GM21717 (cell line): ENCODE results near the gene PSMD14.

Source experiments
- ATAC-seq: cut with Tn5 transposase; IDR thresholded peaks from one replicate; pipeline ENCODE4 v1.9.1; 2021; ENCODE audit warnings: mild to moderate bottlenecking, moderate library complexity; ENCODE audit not compliant: unreplicated experiment

The PSMD14 gene

DNA sequence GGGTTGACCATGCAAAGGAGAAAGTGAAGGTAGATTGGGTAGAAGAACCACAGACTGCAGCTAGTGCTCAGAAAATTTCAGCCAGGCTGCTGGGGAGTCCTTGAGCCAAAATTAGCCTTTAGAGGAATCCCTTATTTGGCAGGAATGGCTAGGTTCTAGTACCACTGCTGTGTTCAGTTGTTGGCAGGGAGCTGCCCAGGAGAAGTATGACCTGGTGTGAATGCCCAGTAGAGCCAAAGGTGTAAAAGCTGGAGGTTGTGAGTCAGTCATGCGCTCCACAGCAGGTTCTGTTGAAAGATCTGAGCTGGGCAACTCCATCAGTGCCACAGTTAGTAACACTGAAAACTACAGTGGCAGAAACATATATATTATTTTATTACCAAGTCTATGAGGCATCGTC is 71.5 kb downstream of the PSMD14 start:
- no peak for ATAC-seq

DNA sequence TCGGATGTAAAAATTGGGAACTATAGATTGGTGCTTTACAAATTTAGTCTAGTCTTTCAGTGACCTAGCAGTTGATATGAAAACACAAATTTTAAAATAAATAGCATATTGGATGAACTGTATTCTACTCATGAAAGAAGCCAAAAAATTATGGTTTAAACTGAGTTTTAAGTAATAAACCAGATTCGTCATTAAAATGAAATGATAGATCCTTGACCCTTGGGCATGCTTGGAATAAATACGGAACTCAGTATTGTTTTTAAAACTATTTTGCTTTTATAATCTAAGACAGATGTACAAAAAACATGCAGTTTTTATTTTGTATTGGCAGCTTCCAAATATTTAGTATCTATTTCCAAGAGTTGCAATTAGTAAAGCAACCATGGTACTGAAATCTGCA is 73.3 kb downstream of the PSMD14 start:
- ATAC-seq: no peak

DNA sequence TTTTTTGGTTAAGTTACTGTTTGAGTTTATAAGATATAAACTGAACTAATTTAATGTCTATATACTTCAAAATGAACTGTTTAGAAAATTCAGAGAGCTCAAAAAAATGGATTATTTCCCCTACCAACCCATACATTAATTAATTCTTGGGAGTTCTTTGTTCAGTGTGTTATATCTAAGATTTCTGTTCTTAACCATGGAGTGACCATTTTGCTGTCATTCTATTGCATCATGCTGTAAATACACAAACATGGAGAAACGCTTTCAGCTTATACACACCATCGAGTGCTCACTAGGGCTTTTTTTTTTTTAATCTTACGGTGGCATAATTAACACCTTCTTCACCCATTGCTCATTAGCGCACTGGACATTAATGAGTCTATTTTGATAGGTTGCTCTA is 74.5 kb downstream of the PSMD14 start:
- ATAC-seq: no peak

DNA sequence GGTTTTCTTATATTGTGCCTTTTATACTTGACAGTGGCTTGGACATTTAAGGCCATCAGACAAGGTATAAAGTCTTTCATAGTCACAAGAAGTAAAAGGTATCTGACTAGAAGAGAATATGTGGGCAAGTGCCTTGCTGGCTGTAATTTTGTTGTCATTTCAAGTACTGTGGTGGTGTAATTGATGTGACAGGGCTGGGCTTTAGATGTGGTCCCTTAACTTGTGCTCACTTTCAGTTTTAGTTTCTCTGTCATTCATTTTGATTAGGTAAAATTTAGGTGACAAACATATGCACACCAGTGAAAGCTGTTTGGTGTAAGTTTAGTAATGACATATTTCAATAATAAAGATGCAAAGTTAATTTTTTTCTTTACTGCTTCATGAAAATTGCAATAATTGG is 76.6 kb downstream of the PSMD14 start:
- peak; percentile 92 for ATAC-seq

DNA sequence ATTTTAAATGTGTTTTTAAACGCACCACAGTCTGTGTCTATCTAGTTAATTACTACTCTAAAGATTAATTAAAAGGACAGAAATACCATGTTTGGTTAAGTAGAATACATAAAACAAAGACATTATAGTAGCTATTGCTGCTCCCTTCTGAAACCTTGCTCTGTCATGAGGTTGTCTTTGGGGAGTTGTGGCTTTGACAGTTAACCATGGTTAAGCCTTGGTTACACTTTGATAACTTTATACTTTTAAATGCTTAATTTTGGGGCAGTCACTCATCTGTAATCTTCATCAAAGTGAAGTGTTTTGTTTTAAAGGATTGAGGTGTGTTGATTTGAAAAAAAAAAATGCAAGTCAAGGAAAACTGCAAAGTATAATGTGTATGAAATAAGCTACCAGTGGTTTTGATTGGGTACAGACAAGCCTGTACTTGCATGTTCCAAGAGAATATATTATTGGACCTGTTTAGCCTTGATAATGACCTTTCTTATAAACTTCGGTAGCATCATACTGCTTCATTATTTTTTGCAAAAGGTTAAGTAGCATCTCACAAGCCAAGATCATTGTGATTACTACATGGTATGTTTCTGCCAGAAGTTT is 78.1 kb downstream of the PSMD14 start:
- peak; percentile 47 for ATAC-seq

DNA sequence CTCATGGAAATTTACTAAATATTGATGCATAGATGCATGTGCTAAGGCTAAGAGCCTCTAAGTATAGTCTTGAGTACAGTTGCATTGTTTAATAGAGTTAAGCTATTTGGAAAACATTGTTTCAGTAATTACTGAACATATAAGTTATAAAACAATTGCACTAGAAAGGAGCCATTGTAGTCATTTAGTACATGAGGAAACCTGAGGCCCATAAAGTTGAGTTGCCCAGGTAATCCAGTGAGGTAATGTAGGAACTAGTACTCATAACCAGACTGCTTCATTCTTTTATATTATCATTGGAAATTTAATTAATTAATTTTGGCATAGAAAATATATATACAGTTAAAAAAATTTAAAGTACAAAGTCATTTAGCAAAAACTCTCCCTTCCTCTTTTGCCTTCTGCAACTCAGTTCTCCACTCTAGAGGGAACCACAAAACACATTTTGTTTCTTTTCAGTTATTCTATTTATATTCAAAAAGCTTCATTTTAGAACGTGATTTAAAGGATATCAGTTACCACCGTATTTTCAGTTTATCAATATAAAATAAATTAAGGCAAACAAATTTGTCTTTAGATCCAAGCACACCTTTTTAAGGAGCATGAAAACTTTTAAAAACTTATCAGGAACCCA is 80.0 kb downstream of the PSMD14 start:
- ATAC-seq: no peak

DNA sequence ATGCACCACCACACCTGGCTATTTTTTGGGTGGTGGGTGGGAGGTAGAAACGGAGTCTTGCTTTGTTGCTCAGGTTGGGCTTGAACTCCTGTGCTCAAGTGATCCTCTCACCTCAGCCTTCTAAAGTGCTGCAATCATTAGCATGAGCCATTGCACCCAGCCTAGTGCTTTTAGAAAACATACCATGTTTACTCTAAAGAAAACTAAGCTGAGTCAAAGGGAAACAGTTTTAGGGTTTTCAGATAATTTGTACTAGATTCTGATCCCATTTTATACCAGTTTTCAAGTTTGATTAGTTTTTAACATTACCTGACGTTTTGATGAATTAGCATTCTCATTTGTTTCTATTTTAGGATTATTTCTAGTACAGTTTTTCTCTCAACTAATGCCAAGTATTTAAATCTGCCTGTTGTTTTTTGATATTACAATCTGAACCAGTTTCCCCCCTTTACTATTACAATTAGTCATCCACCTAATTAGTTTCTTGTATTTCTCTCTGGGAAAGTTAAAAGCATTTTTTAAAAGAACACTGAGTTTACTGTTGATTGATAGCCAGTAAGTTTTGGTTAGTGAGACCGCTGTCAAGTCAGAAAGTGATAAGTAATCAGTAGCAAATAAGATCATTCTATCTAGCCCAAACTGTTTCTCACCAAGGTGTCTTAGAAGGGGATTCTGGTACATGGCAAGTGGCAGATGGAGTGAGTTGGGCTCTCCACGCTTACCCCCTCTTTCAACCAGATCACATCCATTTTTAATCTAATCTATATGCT is 83.7 kb downstream of the PSMD14 start:
- ATAC-seq: no peak

DNA sequence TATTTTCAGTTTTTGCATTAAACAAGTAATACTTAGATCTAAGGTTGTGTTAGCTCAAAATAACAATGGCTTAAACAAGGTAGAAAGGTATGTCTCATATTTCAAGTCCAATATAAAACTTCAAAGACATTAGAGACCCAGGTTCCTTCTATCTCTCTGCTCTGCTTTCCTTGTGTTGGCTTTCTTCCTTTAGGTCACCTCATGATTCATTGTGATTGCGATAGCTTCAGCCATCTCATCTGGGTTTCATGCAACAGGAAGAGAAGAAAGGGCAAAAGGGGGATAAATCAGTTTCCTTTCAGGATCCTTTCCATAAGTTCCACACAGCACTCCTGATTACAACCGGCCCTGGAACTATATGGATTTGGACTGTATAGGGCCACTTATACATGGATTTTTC is 91.9 kb downstream of the PSMD14 start:
- no peak for ATAC-seq

DNA sequence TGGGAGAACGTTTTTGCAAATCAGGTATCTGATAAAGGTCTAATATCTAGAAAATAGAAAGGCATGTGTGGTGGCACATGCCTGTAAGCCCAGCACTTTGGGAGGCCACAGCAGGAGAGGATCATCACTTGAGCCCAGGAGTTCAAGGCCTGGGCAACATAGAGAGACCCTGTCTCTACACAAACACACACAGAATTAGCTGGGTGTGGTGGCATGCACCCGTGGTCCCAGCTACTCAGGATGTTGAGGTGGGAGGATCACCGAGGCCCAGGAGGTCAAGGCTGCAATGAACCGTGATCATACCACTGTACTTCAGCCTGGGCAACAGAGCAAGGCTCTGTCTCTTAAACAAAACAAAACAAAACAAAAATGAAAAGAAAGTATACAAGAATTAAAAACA is 94.1 kb downstream of the PSMD14 start:
- no peak for ATAC-seq

DNA sequence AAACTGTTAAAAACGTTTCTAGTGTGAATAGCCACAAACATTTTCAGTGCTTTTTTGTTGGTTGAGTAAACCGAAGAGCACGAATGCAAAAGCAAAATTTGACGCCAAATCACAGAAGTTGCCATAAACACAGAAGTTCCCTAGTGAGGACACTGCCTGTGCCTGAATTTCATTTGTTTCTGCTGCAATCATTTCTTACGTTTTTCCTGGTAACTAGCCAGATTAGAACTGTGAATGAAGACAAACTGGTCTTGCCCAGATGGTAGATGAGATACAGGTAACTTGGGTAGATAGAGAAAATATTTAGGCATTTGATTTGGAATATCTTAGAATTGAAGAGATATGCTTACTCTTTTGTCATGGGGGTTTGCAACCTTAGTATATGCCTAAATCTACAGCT is 98.1 kb downstream of the PSMD14 start:
- no peak for ATAC-seq

DNA sequence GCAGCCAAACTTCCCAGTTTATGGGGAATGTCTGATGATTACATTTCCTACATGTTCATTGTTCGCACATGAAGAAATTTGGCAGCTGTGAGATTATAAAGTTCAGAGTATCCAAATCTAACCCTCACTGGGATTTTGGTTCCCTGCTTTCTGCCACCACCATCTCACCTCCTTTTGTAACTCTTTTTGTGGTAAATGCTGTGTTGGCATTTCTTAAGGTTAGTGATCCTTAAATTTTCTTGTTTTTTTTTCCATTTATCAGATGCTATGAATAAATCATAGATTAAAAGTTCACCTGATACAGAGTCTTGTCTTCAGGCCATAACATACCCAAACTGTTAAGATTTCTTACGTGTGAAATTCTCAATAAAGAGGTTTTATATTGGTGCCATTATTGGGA is 99.4 kb downstream of the PSMD14 start:
- no peak for ATAC-seq

DNA sequence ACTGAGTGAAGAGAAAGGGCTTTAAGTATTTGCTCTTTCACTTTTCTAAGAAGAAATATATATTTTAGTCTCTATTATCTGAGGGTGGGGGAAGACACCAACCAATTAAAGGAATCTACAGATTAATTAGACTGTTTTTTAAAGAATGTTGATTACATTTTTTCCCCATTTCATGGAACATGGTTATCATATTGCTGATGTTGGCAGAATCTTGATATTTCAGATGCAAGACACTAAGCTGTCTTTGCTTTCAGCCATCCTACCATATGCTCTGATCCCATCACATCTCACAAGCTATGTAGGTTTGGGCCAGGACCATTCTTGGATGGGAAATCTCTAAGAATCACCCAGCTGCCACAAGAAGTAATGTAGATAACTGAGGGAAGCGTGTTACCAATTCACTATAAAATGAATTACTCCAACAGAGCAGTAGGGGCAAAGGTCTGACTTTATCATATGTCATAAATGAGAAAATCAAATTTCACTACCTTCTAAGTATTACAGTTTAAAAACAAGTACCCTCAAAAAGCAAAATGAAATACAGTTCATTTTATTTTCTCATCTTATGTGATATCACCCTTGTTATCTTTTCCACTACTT is 101.2 kb downstream of the PSMD14 start:
- ATAC-seq: no peak

DNA sequence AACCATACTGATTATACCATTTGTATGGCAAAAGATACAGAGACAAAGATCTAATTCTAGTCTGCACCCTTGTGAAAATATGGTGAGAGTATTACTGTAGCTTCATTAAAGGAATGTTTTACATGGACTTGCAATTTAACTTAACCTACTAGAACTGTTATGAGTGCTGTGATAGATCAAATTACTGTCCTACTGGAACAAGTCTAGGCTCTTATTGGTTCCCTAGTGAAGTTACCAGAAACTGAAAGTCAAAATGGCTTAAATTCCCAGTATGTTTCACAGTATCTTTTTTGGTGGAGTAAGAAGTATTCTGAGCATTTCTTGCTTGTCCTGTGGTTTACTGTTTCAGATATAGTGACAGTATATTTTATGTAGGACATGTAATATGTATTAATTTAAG is 104.1 kb downstream of the PSMD14 start:
- no peak for ATAC-seq

DNA sequence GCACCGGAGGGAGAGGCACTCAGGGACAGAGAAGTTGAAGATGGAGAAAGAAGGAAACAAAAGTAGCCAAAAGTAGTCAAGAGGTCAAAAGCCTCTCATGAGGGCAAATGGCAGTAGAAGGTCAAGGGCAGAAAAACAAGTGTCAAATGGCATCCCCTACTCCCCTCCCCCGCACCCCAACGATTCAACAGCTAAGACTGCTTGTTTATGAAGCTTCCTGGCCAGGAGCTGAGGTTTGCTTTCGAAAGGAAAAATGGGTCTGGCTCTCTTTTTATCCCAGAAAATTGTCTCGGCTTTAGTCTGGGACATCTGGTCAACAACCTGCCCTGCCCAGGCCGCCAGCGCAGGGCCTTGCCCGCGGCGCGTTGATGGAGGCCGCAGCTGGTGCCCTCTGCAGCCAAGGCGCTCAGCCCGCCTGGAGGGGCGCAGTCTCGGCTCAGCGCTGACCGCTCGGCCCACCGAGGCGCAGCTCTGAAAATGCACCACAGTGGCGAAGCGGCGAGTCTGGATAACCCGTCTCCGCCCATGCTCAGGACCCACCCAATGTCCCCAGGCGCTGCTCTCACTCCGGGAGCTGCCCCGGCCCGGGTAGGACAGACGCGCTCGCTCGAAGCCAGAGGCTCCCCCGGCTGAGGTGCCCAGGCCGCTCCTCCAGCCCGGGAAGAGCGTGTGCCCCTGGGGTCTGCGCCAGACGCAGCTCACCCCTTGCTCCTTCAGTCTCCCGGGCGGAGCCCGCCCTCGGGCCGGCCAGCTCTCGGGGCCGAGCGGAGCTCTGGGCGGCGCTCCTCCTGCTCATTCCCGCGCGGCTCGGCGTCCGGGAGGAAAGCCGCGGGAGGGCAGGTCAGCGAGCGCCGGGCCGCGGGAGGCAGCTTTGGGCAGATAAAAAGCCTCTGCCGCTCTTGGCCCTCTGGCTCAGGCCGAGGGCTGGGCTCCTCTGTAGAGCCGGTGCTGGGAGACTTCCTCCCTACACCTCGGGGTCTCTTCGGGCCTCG is 106.1 kb downstream of the PSMD14 start:
- ATAC-seq: peak; percentile 40

DNA sequence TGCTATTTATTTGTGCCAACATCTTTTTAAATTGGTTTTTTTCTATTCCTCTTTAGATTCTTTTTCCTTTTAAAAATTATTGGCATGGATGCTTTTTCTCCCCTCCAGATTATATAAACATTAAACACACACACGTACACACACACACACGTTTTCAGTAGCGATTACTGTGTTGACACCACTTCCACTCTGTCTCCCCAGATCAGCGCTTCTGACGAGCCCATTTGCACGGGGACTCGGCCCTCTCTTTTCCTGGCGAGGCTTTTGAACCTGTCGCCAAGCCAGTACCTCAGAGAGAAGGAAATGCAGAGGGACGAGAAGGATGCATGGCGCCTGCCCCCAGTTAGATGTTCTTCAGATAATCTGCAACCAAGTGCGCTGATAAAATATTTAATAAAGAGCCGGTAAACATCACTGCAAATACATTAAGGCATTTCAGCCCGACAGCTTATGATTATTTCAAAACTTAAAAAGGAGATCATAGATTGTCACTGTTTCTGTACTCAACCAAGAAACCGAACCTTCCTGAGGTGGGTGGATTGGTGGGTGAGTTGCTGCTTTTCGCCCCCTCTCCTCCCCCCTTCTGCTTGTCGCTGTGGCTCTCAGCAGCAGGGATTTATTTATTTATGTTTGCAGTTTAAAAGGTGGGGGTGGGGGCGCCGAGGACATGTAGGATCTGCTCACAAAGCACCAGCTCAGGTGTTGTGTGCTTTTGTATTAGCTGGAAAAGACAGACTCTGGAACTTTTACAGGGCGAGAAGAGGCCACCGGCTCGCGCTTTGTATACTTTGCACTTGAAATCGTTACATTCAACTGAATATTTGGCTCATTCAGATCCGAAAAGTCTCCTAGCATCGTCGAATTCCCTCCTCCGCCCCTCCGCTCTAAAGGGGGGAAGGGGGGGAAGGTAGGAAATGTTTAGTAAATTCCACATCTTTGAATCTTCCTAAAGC is 107.1 kb downstream of the PSMD14 start:
- peak; percentile 49 for ATAC-seq

DNA sequence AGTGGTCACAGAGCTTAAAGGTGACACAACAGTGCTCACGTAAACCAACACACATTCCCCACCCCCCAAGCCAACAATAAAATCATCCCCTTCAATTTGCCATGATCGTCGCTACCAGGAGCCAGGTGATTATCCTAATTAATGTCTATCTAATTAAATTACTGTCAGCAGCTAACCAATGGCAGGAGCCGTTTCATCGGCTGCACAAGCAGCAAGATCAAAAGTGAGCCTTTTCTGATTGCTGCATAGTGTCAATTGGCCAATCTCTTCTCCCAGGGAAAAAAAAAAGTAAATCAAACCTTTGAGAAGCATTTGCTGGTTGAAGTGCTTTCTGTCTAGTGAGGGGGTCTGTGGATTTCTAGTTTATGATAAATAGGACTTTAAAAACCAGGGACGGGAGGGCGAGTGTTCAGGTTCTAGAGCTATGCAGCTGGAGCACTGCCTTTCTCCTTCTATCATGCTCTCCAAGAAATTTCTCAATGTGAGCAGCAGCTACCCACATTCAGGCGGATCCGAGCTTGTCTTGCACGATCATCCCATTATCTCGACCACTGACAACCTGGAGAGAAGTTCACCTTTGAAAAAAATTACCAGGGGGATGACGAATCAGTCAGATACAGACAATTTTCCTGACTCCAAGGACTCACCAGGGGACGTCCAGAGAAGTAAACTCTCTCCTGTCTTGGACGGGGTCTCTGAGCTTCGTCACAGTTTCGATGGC is 107.9 kb downstream of the PSMD14 start, which contains the start of gene TBR1:
Gene TBR1 (plus strand): TSS at position 311 of the 721 bp plus-strand sequence. CDS start 114 bp downstream, at position 425.
- ATAC-seq: no peak

DNA sequence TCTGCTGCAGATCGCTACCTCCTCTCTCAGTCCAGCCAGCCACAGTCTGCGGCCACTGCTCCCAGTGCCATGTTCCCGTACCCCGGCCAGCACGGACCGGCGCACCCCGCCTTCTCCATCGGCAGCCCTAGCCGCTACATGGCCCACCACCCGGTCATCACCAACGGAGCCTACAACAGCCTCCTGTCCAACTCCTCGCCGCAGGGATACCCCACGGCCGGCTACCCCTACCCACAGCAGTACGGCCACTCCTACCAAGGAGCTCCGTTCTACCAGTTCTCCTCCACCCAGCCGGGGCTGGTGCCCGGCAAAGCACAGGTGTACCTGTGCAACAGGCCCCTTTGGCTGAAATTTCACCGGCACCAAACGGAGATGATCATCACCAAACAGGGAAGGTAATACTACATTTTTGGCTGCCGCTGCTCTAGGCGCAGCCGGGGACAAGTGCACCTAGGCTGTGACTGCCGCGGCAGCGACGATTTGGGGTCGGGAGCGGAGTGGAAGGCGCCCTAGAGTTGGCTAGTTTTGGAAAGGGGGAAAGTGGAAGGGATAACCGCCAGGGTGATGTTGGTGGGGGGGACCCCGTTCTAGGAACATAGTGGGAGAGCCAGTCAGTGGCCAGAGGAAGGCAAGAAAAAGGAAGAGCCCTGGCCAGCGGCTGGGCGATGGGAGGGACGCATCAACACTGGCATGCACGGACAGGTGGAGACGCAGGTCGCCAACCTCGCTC is 108.6 kb downstream of the PSMD14 start:
- no peak for ATAC-seq
